Spleen (tissue), 11 donors: Measurements from ENCODE around the gene MIAT. TPM values are rescaled to one million over a fixed set of nuclear protein-coding genes. Genes with fewer than 3 reads are reported as not detected.

ENCODE experiments used
- DNase-seq: peaks from one replicate; pipeline ENCODE4 v3.0.0-alpha.2; 2020
- H3K27ac ChIP-seq, 8 donors: fragments of 200-600 bp; sonication (generic) in 7 of 8; 1 replicate in 4 of 8; 2 replicates in 4 of 8; pipeline versions ENCODE4 v1.5.0 to v1.8.0; 2016 to 2021; ENCODE audit warnings: inconsistent platforms in 4 of 8, mild to moderate bottlenecking in 4 of 8, moderate library complexity in 1 of 8
- H3K27me3 ChIP-seq, 7 donors: fragments of 200-600 bp; sonication (generic) in 6 of 7; replicated peaks in 1 of 7; 1 replicate in 4 of 7; 2 replicates in 3 of 7; pipeline versions ENCODE4 v1.5.0 to v1.8.0; 2016 to 2021; ENCODE audit warnings: inconsistent platforms in 3 of 7, mild to moderate bottlenecking in 1 of 7
- H3K36me3 ChIP-seq, 6 donors: fragments of 200-600 bp; sonication (generic) in 5 of 6; 1 replicate in 4 of 6; 2 replicates in 2 of 6; pipeline versions ENCODE4 v1.5.0 to v1.8.0; 2016 to 2021; ENCODE audit warnings: inconsistent platforms in 2 of 6
- H3K4me1 ChIP-seq, 6 donors: fragments of 200-600 bp; sonication (generic) in 5 of 6; 1 replicate in 3 of 6; 2 replicates in 3 of 6; pipeline versions ENCODE4 v1.5.0 to v1.8.0; 2016 to 2021; ENCODE audit warnings: inconsistent platforms in 3 of 6
- H3K4me3 ChIP-seq, 8 donors: fragments of 200-600 bp; sonication (generic) in 7 of 8; 1 replicate in 4 of 8; 2 replicates in 4 of 8; pipeline versions ENCODE4 v1.5.0 to v1.8.0; 2016 to 2021; ENCODE audit warnings: inconsistent platforms in 4 of 8, mild to moderate bottlenecking in 4 of 8, moderate library complexity in 2 of 8
- H3K9me3 ChIP-seq, 8 donors: fragments of 200-600 bp; sonication (generic) in 7 of 8; 1 replicate in 4 of 8; 2 replicates in 4 of 8; pipeline versions ENCODE4 v1.5.0 to v1.8.0; 2016 to 2021; ENCODE audit warnings: inconsistent platforms in 4 of 8
- CTCF ChIP-seq, 11 experiments: fragments of 200-600 bp in 7 of 11; fragments of 450-650 bp in 4 of 11; sonication (generic) in 4 of 11; IDR thresholded peaks in 8 of 11; conservative IDR thresholded peaks in 3 of 11; 1 replicate in 7 of 11; 2 replicates in 4 of 11; pipeline versions ENCODE4 v1.4.0 to v1.8.0; 2016 to 2021; ENCODE audit warnings: antibody characterized with exemption in 11 of 11, inconsistent platforms in 4 of 11, mild to moderate bottlenecking in 1 of 11
- POLR2A ChIP-seq, 3 donors: fragments of 450-650 bp; IDR thresholded peaks; one replicate each; pipeline ENCODE4 v1.5.1; 2017; ENCODE audit warnings: antibody characterized with exemption in 3 of 3, mild to moderate bottlenecking in 1 of 3
- POLR2AphosphoS5 ChIP-seq, 3 donors: sonication (generic); formaldehyde crosslinking; IDR thresholded peaks; one replicate each; pipeline ENCODE4 v1.5.1; 2017; ENCODE audit warnings: antibody characterized with exemption in 3 of 3
- WGBS, 5 donors: extraction: QIAGEN DNeasy Blood & Tissue Kit in 3 of 5; methylation state at CpG; one replicate each; pipeline versions ENCODE4 v1.1.5 to v1.1.7; 2013 to 2018; 5-methylcytosine and 5-hydroxymethylcytosine counted together
- intact Hi-C: fragments of 100-400 bp; cut with DNase I; formaldehyde crosslinking; loops from one replicate; pipeline ENCODE4 v1.15.0; 2023; ENCODE audit warnings: low total_unique reads
- polyA plus RNA-seq, 3 donors: library from polyadenylated mRNA; stranded (reverse); fragments of 200-250 nt; gene quantifications; one replicate each; pipeline ENCODE4 v1.2.1, GENCODE V29; 2013
- total RNA-seq, 7 donors: library from RNA; depleted of rRNA in 3 of 7; stranded (reverse); fragments of >200 nt in 3 of 7; fragmentation: NEBNext Ultra II Directional in 4 of 7; extraction: Animal tissue kit (Norgen Biotek cat#: 25700) in 4 of 7; gene quantifications; one replicate each; pipeline versions ENCODE4 v1.1.0 to v1.2.1, GENCODE V29; 2016 to 2021
- donor health status: healthy with polysubstance abuse.
- donor health status: DM: no; HTN: no; CAD: no; lungs with moderate emphysema.
- donor health status: DM: no; HTN: no; CAD: no.
- donor health status: Bipolar disorder and iron deficiency.
- donor health status: healthy.
- donor health status: DM: no; HTN: no; CAD: no.
- donor health status: DM: yes; HTN: yes; CAD: no.

The MIAT gene
- total and polyA plus RNA-seq, 10 donors, result 0.77 to 62.4 (median 19.5) TPM

- Histone ChIP-seq H3K36me3 (no peaks in the 10 kb centered on the region), H3K27me3 (no peaks in the 10 kb centered on the region), H3K9me3 (peaks cover 0 to 4% (median 0%) of the 10 kb centered on the region in 8 donors), H3K4me1 (peaks cover 0 to 15% (median 0%) of the 10 kb centered on the region in 6 donors), H3K4me3 (no peak overlapping the region), H3K27ac (no peak overlapping the region)
- intact Hi-C loops, result no loop called here
- no peak for DNase-seq
- 82 to 96% (median 91%) methylated on average over 2 of the region's 2 CpGs for WGBS, 5 donors
- no peak for TF ChIP-seq POLR2AphosphoS5 (IDR thresholded peaks at IDR 0.05)
- TF ChIP-seq POLR2A (IDR thresholded peaks at IDR 0.05), result no peak
- no peak for TF ChIP-seq CTCF (IDR thresholded peaks at IDR 0.05 in 8 of 11, conservative IDR thresholded peaks at IDR 0.05 in 3 of 11)
These were observed 22.3 kb upstream of the MIAT start for GRCh38 chr22:26635117-26635516.

GRCh38 chr22:26636296-26636695 lies 21.1 kb upstream of the MIAT start:
- WGBS, 5 donors, result 42 to 79% (median 52%) methylated on average over 1 of the region's 1 CpG
- intact Hi-C loops, result no loop called here
- H3K4me3 ChIP-seq, result no peak overlapping the region

GRCh38 chr22:26642465-26643417 lies 14.6 kb upstream of the MIAT start:
- Histone ChIP-seq H3K27me3 (peaks cover 0 to 8% (median 0%) of the 10 kb centered on the region in 7 donors), H3K9me3 (no peaks in the 10 kb centered on the region), H3K36me3 (no peaks in the 10 kb centered on the region), H3K4me1 (peaks cover 14 to 53% (median 37%) of the 10 kb centered on the region in 6 donors), H3K27ac (peak overlapping the region in 7 of 8 donors; percentile 35 to 73 (median 63)), H3K4me3 (no peak overlapping the region)
- DNase-seq, result peak; percentile 89
- WGBS, 5 donors, result 12 to 24% (median 19%) methylated on average over 8 of the region's 8 CpGs
- intact Hi-C loops, result no loop called here
- peak; percentile 20 to 62 (median 58) for TF ChIP-seq POLR2AphosphoS5 (IDR thresholded peaks at IDR 0.05)
- no peak for TF ChIP-seq POLR2A (IDR thresholded peaks at IDR 0.05)
- TF ChIP-seq CTCF (IDR thresholded peaks at IDR 0.05 in 8 of 11, conservative IDR thresholded peaks at IDR 0.05 in 3 of 11), result peak in 8 of 11 experiments; percentile 13 to 58 (median 30)

More at GRCh38 chr22:26636296-26636695, 21.1 kb upstream of the MIAT start:
- no peak overlapping the region for H3K27ac ChIP-seq
- TF ChIP-seq POLR2A (IDR thresholded peaks at IDR 0.05) (no peak), CTCF (IDR thresholded peaks at IDR 0.05 in 8 of 11, conservative IDR thresholded peaks at IDR 0.05 in 3 of 11) (no peak), POLR2AphosphoS5 (IDR thresholded peaks at IDR 0.05) (no peak)
- DNase-seq, result no peak
- H3K27me3 ChIP-seq, result no peaks in the 10 kb centered on the region
- H3K4me1 ChIP-seq, result peaks cover 0 to 10% (median 0%) of the 10 kb centered on the region in 6 donors
- H3K36me3 ChIP-seq, result no peaks in the 10 kb centered on the region
- H3K9me3 ChIP-seq, result no peaks in the 10 kb centered on the region
